ENCODE measurements around the gene SRC. TPM values are rescaled to one million over a fixed set of nuclear protein-coding genes. Genes with fewer than 3 reads are reported as not detected.

SRC gene
- total RNA-seq, 2 donors from 2014 or later = 75.6 to 109 TPM

DNA sequence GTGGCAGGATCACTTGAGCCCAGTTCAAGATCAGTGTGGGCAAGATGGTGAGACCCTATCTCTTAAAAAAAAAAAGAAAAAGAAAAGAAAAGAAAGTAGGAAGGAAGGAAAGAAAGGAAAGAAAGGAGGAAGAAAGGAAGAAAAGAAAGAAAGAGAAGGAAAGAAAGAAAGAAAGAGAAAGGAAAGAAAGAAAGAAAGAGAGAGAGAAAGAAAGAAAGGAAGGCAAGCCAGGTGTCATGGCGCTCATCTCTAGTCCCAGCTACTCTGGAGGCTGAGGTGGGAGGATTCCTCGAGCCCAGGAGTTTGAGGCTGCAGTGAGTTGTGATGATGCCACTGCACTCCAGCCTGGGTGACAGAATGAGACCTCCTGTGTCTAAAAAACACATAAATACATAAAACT lies 11.5 kb upstream of the SRC start:
- peaks cover 23% of the 10 kb centered on the region for H3K4me1 Mint-ChIP-seq

DNA sequence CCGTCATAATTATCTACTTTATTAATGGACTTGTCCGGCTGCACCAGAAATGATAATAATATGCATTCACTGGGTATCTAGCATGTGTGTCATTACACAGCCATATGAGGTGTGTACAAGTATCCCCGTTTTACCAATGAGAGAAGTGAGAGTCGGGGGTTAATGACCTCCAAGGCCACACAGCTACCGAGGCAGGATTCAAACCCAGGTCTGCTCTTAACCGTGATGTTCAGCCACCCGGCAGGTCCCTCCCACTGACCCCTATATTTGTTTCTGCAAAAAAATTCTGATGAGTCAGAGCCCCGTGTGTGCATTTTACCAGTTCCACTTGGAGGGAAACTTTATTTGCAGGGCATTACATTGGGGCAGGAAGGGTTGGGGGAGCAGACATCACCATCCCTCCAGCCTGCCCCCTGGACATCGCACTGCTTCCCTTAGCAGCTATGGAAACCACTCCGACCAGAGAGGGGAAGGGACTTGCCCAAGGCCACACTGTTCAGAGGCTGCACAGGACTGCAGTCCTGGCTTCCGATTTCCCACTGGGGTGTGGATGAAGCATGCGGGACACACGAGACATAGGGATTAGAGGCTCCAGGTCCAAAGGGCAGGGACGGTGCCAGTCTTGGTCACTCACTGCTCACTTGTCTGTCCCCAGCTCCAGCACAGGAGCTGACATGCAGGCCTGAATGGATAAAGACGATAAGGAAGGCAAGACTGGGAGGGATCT lies 10.1 kb upstream of the SRC start:
- no peaks in the 10 kb centered on the region for H3K9me3 ChIP-seq (ENCODE audit: control insufficient read depth, low read length)
- no peak for TF ChIP-seq CTCF (conservative IDR thresholded peaks at IDR 0.05)
- Mint-ChIP-seq H3K27ac (peak overlapping the region; percentile 75), H3K36me3 (ENCODE audit: low read depth) (no peaks in the 10 kb centered on the region), H3K9me3 (no peaks in the 10 kb centered on the region), H3K4me3 (no peak overlapping the region), H3K27me3 (ENCODE audit: insufficient read depth) (no peaks in the 10 kb centered on the region), H3K4me1 (peaks cover 32% of the 10 kb centered on the region)
- H3K4me3 ChIP-seq (ENCODE audit: low read length) = no peak overlapping the region
- H3K4me1 ChIP-seq (ENCODE audit: control insufficient read depth, insufficient read depth, low read length) = peaks cover 4% of the 10 kb centered on the region
- no peak for DNase-seq
- no peaks in the 10 kb centered on the region for H3K27me3 ChIP-seq (ENCODE audit: control insufficient read depth, insufficient read depth, low read length, poor library complexity, severe bottlenecking)
- 85 to 91% methylated on average over 12 to 15 of the region's 15 CpGs for WGBS, 2 experiments (ENCODE audit: insufficient coverage in 1 of 2, insufficient read length in 1 of 2)
- no peaks in the 10 kb centered on the region for H3K36me3 ChIP-seq (ENCODE audit: control insufficient read depth, insufficient read depth, low read length)
- no peak overlapping the region for H3K9ac ChIP-seq (ENCODE audit: extremely low read depth, low read length, poor library complexity, severe bottlenecking)
- H3K27ac ChIP-seq (ENCODE audit: low read depth, low read length) = no peak overlapping the region

More for the DNA sequence above, 11.5 kb upstream of the SRC start:
- WGBS, 2 experiments (ENCODE audit: insufficient coverage in 1 of 2, insufficient read length in 1 of 2) = 100% methylated on average over 1 to 2 of the region's 2 CpGs
- Histone ChIP-seq H3K27me3 (ENCODE audit: control insufficient read depth, insufficient read depth, low read length, poor library complexity, severe bottlenecking) (no peaks in the 10 kb centered on the region), H3K27ac (ENCODE audit: low read depth, low read length) (no peak overlapping the region), H3K4me1 (ENCODE audit: control insufficient read depth, insufficient read depth, low read length) (peaks cover 4% of the 10 kb centered on the region), H3K9ac (ENCODE audit: extremely low read depth, low read length, poor library complexity, severe bottlenecking) (no peak overlapping the region), H3K4me3 (ENCODE audit: low read length) (no peak overlapping the region), H3K9me3 (ENCODE audit: control insufficient read depth, low read length) (no peaks in the 10 kb centered on the region), H3K36me3 (ENCODE audit: control insufficient read depth, insufficient read depth, low read length) (no peaks in the 10 kb centered on the region)
- Mint-ChIP-seq H3K27me3 (ENCODE audit: insufficient read depth) (no peaks in the 10 kb centered on the region), H3K9me3 (no peaks in the 10 kb centered on the region), H3K4me3 (no peak overlapping the region), H3K36me3 (ENCODE audit: low read depth) (no peaks in the 10 kb centered on the region), H3K27ac (no peak overlapping the region)
- no peak for DNase-seq
- no peak for TF ChIP-seq CTCF (conservative IDR thresholded peaks at IDR 0.05)

GRCh38 chr20:37336369-37337207 lies 9.4 kb upstream of the SRC start:
- no peak overlapping the region for H3K27ac ChIP-seq (ENCODE audit: low read depth, low read length)
- H3K36me3 ChIP-seq (ENCODE audit: control insufficient read depth, insufficient read depth, low read length) = no peaks in the 10 kb centered on the region
- DNase-seq = peak; percentile 77
- H3K27me3 ChIP-seq (ENCODE audit: control insufficient read depth, insufficient read depth, low read length, poor library complexity, severe bottlenecking) = no peaks in the 10 kb centered on the region
- no peak overlapping the region for H3K9ac ChIP-seq (ENCODE audit: extremely low read depth, low read length, poor library complexity, severe bottlenecking)
- peaks cover 4% of the 10 kb centered on the region for H3K4me1 ChIP-seq (ENCODE audit: control insufficient read depth, insufficient read depth, low read length)
- 86 to 89% methylated on average over 3 to 10 of the region's 11 CpGs for WGBS, 2 experiments (ENCODE audit: insufficient coverage in 1 of 2, insufficient read length in 1 of 2)
- Mint-ChIP-seq H3K9me3 (no peaks in the 10 kb centered on the region), H3K4me3 (no peak overlapping the region), H3K36me3 (ENCODE audit: low read depth) (no peaks in the 10 kb centered on the region), H3K27me3 (ENCODE audit: insufficient read depth) (no peaks in the 10 kb centered on the region), H3K4me1 (peaks cover 35% of the 10 kb centered on the region), H3K27ac (peak overlapping the region; percentile 75)
- TF ChIP-seq CTCF (conservative IDR thresholded peaks at IDR 0.05) = no peak
- H3K9me3 ChIP-seq (ENCODE audit: control insufficient read depth, low read length) = no peaks in the 10 kb centered on the region
- no peak overlapping the region for H3K4me3 ChIP-seq (ENCODE audit: low read length)
